ENCODE results near the gene SYNDIG1. TPM values are rescaled to one million over a fixed set of nuclear protein-coding genes. Genes with fewer than 3 reads are reported as not detected.

The SYNDIG1 gene
- total RNA-seq, 4 donors from 2014 or later = 5.1 to 15.9 (median 14.3) TPM

DNA sequence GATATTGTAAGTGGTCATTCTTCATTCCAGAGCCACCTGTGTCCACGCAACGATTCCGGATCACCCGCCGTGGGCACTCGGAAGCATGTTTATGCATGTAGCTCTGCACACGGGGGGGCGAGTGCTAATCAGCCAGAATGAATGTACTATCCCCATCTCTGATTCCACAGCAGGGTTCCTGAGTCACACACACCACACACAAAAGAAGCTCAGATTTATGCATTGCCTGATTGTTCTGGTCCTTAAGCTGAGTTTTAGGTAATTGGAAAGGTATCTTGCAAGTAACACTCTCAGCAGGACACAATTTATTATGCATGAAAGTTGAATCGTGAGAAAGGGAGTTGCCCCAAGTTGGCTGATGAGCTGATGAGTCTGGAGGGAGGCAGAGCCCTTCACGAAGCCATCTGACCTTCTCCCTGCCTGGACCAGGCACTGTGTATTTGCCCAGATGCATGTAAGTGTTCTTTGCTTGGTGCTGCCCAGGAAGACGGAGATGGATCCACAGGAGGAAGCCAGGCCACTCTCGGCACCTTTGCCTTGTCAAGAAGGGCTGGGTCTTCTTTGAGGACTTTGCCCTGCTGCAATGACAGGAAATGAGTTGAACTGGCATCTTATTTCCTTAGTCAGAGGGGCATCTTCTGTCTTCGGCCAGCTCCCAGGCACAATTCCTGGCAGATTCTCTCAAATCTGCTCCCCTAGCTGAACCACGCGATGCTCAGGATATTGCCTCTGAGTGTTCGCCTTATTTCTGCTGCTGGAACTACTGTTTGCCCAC is 141.1 kb downstream of the SYNDIG1 start:
- Histone ChIP-seq H3K36me3 (no peaks in the 10 kb centered on the region), H3K27ac (no peak overlapping the region), H3K9me3 (no peaks in the 10 kb centered on the region), H3K4me1 (no peaks in the 10 kb centered on the region), H3K4me3 (no peak overlapping the region), H3K27me3 (no peaks in the 10 kb centered on the region)
- TF ChIP-seq POLR2A (IDR thresholded peaks at IDR 0.05) (no peak), EP300 (IDR thresholded peaks at IDR 0.05) (no peak)
- TF ChIP-seq, protein P1, sequence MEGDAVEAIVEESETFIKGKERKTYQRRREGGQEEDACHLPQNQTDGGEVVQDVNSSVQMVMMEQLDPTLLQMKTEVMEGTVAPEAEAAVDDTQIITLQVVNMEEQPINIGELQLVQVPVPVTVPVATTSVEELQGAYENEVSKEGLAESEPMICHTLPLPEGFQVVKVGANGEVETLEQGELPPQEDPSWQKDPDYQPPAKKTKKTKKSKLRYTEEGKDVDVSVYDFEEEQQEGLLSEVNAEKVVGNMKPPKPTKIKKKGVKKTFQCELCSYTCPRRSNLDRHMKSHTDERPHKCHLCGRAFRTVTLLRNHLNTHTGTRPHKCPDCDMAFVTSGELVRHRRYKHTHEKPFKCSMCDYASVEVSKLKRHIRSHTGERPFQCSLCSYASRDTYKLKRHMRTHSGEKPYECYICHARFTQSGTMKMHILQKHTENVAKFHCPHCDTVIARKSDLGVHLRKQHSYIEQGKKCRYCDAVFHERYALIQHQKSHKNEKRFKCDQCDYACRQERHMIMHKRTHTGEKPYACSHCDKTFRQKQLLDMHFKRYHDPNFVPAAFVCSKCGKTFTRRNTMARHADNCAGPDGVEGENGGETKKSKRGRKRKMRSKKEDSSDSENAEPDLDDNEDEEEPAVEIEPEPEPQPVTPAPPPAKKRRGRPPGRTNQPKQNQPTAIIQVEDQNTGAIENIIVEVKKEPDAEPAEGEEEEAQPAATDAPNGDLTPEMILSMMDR (IDR thresholded peaks at IDR 0.05) = no peak
- no peak for DNase-seq (ENCODE audit: low spot score in 2 of 2)
- WGBS, 2 donors = 78 to 82% methylated on average over 16 of the region's 16 CpGs

DNA sequence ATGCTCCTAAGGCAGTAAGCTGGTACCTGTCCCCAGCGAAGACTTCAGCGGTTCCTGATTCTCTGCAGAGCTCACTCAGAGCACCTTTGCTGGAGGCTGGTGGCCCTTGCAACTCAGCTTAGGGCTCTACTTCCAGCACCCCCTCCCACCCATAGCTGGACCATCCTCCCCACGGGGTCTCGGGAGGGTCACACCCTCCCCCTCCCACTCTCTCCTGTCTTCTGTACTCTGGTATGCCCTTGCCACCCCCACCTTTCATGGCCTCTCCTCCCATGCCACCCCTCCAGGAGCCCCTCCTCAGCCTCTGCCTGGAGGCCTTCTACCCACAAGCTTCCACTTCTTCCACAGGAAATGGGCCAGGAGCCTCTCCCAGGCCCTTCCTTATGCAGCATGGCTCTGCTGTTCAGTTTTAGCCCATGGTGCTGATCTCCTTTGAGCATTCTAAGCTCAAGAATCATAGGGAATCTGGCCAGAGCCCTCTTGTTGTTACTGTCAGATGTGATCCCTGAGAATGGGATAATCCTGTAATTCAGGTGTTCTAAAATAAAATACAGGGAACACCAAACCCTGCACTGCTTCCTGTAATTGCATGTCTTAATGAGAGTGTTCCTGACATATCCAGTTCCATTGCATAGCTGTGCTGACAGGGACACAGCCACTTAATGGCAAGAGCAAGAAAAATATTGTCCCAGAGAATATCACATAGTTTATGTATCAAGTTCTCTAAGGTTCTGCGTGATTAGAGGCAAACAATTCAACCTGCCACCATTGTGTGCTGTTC is 142.1 kb downstream of the SYNDIG1 start:
- WGBS, 2 donors = 91 to 92% methylated on average over 5 of the region's 5 CpGs
- Histone ChIP-seq H3K27ac (no peak overlapping the region), H3K9me3 (no peaks in the 10 kb centered on the region), H3K27me3 (no peaks in the 10 kb centered on the region), H3K4me1 (no peaks in the 10 kb centered on the region), H3K4me3 (no peak overlapping the region), H3K36me3 (no peaks in the 10 kb centered on the region)
- TF ChIP-seq POLR2A (IDR thresholded peaks at IDR 0.05) (no peak), EP300 (IDR thresholded peaks at IDR 0.05) (no peak)
- TF ChIP-seq, protein P1 (IDR thresholded peaks at IDR 0.05) = no peak
- DNase-seq (ENCODE audit: low spot score in 2 of 2) = no peak

DNA sequence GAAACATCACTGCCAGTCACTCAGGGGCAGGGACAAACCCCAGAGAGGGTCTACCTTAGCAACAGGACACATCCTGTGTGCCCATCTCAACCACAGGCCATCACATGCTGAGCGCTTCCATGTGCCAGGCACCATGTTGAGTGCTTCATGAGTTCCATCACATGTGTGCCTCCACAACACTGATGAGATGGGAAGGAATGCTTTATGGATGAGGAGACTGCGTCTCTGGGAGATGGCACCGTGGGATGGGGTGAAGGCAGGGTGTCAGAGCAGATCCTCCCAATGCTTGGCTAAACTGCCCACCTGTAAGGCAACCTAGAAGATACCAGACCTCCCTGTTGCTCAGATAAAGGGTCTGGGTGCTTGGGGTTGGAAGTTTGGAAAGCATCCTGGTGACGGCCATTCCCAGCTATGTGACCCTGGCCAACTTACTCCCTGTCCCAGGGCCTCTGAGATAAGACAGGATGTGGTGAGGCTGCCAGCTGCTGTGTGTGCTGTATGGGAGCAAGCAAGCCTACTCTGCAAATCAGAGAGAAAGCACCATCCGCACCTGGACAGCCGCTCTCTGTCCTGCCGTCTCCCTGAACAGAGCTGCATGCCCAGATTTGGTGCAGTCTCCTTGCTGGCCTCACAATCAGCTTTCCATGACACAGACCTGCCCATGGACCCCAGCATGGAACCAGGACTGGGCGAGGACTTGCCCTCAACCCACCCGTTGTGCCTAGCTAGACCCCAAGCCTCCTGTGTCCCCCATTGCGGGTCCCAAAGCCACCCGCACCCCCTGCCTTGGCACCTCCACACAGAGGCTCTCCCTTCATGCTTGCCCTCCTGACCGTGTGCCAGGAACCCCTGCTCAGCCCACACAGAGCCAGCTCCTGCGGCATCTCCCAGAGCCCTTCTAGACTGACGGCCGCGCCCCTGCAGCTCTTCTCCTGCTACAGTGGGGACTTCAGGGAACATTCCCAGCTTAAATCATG is 143.7 kb downstream of the SYNDIG1 start:
- 82 to 94% methylated on average over 15 to 16 of the region's 16 CpGs for WGBS, 2 donors
- no peak for DNase-seq (ENCODE audit: low spot score in 2 of 2)
- no peak for TF ChIP-seq EP300 (IDR thresholded peaks at IDR 0.05)
- no peak for TF ChIP-seq POLR2A (IDR thresholded peaks at IDR 0.05)
- TF ChIP-seq, protein P1 (IDR thresholded peaks at IDR 0.05) = no peak

DNA sequence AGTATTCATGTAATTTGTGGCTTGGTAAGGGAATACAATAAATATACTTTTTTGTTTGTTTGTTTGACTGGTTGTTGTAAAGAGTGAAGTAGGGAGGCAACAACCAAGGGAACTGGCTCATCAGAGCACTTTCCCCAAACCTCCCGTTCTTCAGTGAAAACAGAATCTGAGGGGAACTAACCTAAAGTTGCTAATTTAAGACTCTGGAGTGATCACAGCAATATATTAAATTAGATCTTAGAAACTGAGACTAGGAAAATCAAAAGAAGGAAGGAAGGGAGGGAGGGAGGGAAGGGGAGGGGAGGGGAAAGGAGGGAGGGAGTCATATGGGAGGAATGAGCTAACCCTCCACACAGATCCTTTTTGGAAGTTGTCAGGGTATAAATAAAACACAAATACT is 144.9 kb downstream of the SYNDIG1 start:
- Histone ChIP-seq H3K36me3 (no peaks in the 10 kb centered on the region), H3K4me1 (no peaks in the 10 kb centered on the region), H3K27me3 (no peaks in the 10 kb centered on the region), H3K4me3 (no peak overlapping the region), H3K27ac (no peak overlapping the region), H3K9me3 (no peaks in the 10 kb centered on the region)
- DNase-seq (ENCODE audit: low spot score in 2 of 2) = no peak
- 50 to 63% methylated on average over 1 of the region's 1 CpG for WGBS, 2 donors
- TF ChIP-seq EP300 (IDR thresholded peaks at IDR 0.05) (no peak), POLR2A (IDR thresholded peaks at IDR 0.05) (no peak)
- TF ChIP-seq, protein P1 (IDR thresholded peaks at IDR 0.05) = no peak

More for the DNA sequence above, 143.7 kb downstream of the SYNDIG1 start:
- Histone ChIP-seq H3K27me3 (no peaks in the 10 kb centered on the region), H3K27ac (no peak overlapping the region), H3K9me3 (no peaks in the 10 kb centered on the region), H3K4me1 (no peaks in the 10 kb centered on the region), H3K4me3 (no peak overlapping the region), H3K36me3 (no peaks in the 10 kb centered on the region)

Data from tibial nerve (tissue), 4 donors.